ENCODE measurements around the gene REXO5. TPM values are rescaled to one million over a fixed set of nuclear protein-coding genes. Genes with fewer than 3 reads are reported as not detected.
A peak's percentile ranks its signal among the peaks of the same experiment; 100 is the strongest.

Gene REXO5
- polyA plus RNA-seq, 3 donors, result 5.2 to 6.6 (median 5.3) TPM

DNA sequence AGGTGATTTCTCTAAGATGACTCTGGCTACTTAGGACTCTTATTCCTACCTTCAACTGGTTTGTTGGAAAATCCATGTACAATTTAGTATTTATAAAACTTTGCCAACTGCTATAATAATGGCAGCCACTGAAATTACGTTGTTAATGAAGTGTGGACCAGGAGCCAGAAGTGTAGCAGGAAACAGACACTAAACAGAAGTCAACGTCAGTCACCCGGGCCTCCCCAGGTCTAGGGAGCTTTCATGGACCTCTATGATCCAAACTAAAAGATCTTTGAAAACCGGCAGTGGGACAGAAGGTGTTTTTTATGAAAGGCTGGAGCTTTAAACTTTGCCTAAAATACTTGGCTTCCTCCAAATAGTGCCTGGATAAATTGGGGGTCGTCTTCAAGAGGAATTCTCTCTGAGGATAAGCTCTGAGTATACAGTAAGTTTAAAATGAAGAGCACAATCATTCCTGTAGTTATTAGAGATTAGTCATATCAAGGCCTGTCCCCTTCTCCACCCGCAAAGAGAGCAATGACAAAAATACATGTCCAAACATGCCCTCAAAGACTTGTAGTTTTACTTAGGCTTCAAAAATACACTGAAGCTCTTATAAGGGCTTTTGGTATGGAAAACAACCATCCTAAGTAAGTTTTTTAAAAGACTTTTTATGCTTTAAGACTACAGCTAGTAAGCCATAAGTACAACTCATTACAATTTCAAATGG, 59.2 kb downstream of the REXO5 start:
- DNase-seq (ENCODE audit: extremely low read depth in 1 of 11, low read depth in 9 of 11, low spot score in 4 of 11), result no peak

DNA sequence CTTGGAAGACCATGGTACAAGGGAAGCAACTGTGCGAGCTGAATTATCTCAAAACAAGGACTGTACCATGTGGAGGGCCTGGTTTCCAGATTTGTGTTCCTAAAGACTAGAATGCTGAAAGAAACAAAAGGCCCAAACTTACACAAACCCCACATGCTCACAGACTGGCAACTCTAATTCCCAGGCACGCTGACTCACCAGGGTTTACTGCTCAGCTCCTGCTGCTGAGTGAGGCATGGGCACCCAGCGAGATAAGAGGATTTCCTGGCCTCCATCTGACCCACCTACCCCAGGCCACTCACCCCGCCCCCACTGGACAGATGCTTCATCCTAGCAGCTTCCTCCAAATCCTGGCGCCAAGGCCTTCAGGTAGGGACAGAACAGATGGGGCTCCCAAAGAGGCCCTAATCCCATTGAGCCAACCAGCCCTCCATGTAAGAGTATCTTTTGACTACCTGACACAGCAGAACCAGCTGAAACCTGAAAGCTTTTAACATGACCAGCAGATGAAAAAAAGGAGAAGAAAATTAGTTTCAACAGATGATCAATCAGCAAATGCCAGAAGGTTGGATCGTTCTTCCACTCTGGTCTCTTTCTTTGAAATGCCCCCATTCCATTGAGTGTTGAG, 59.9 kb downstream of the REXO5 start:
- DNase-seq (ENCODE audit: extremely low read depth in 1 of 11, low read depth in 9 of 11, low spot score in 4 of 11), result no peak

DNA sequence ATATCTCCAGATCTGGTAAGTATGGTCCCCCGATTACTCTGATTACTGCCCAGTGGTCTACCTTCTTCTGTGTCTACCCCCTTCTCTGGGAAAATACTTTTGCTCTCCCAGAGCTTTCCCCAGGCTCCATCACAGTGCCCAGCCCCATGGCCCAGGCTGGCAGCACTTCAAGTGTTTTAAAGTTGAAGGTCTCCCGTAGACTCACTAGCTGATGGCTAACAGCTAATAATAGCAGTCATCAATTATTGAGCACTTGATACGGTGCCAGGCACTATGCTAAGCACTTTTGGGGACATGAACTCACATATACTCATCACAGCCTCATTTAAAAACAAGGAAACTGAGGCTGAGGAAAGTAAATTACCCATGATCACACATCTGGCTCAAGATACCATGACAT, 60.5 kb downstream of the REXO5 start:
- no peak for DNase-seq (ENCODE audit: extremely low read depth in 1 of 11, low read depth in 9 of 11, low spot score in 4 of 11)

DNA sequence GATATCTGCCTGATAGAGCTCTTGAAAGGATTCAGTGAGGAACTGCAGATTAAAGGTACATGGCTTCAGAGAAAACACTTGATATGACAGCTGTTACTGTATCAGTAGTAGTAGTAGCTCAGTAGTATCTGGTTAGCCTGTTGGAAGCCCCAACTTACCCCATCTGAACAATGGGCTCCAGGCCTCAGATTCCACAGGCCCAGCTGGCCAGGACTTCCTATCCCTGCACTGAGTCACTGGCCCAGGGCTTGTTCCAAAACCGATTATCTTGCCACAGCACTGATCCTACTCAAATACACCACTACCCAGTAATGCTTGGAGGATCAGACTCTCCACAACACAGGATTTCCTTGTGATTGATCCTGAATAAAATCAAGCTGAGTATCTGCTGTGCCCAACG, 61.3 kb downstream of the REXO5 start:
- no peak for DNase-seq (ENCODE audit: extremely low read depth in 1 of 11, low read depth in 9 of 11, low spot score in 4 of 11)

DNA sequence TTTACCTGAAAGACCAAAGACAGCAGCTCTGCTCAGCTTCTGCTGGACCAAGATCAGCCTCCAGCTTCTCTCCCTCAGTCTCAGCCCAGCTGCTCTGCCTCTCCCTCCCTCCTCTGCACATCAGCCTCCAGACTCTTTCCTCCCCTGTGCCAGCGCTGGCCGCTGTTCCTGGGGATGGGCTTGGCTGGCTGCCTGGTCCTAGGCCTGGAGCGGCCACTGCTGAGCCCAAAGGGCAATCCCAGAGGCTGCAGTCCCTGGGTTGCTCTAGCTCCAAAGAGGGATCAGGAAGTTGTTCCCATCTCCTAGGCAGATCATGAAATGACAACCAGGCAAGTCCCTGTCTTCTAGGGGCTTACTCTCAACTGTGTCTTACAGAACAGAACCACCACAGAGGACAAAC, 62.6 kb downstream of the REXO5 start:
- no peak for DNase-seq (ENCODE audit: extremely low read depth in 1 of 11, low read depth in 9 of 11, low spot score in 4 of 11)

DNA sequence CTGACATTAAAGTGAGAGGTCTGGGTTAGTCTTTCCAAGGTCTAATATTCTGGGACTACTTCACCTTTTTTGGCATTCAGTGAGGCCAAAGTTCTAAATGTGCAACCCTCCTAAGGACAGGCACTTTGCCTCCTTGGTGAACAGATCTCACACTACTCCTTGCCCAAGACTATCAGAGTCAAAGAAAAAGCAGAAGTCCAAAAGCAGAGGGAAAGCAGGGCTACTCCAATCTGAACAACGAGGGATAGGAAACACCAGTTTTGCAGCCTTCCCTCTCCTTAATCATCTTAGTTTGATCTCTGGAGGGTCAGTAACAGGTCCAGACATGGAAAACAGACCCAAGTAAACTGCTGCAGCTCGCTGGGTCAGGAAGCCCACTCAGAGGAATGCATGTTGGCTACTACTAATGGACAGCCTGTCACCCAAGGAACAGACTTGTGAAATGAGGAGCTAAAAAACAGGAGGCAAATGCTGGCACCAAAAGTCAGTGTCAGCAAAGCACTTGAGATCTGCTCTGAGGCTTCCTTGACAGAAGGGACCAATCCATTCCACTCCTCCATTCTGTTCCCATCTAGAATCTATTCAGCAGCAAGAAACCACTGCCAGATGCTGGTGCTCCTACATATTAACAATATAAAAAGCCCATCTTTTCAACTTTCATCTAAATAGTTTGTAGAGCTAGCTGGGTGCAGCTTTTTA, 63.9 kb downstream of the REXO5 start:
- DNase-seq (ENCODE audit: extremely low read depth in 1 of 11, low read depth in 9 of 11, low spot score in 4 of 11), result no peak

DNA sequence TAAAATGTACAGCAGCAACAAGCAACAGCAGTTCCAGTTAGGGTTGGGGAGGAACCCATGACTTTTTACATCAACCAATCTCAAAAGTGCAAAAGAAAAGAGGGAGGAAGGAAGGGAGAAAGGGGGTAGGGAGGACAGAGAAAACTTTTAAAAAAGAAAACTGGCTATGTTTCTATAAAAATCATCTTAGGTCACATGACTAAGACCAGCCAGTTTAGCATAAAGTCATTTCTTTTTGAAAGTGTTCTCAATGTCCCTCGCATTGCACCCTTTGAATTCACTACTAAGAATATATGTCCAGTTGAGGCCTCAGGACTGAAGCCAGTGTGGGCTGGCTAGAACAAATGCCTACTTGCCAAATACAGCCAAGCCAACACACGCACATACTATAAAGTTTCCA, 64.9 kb downstream of the REXO5 start:
- DNase-seq (ENCODE audit: extremely low read depth in 1 of 11, low read depth in 9 of 11, low spot score in 4 of 11), result no peak

DNA sequence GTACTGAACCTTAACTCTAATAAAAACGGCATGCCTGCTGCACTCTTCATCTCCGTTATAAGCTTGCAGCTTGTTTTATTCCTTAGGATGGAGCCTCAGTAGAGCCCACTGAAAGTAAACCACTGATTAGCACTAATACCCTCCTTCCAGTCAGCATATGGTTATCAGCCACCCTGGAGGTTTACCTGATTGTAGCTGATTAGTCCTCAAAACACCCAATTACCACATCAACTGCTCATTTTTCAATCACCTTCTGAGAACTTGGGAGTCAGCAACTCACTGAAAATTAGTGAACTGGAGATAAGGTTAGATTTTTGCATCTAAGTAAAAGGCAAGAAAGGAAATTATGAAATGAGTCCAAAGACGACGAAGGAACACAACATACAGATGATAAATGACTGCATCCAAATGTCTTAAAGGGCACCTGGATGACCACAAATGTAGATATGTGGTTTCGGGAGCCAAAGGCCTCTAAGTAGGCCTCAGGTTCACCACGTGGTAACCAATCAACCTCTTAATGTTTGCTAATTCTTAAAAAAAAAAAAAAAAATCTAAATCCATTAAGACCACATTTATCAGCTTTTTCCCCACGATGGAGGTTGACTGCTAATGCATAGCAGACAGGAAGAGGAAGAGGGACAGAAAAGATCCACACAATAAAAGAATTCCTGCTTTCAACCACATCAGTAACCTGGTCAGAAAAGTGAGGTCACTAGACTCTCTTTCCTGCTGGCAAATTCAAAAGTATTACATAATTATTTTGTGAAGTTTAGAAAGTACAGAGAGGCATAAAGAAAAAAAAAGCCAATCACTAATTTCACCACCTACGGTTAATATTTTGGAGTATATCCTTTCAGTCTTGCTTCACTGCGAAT, 65.9 kb downstream of the REXO5 start:
- no peak for DNase-seq (ENCODE audit: extremely low read depth in 1 of 11, low read depth in 9 of 11, low spot score in 4 of 11)

DNA sequence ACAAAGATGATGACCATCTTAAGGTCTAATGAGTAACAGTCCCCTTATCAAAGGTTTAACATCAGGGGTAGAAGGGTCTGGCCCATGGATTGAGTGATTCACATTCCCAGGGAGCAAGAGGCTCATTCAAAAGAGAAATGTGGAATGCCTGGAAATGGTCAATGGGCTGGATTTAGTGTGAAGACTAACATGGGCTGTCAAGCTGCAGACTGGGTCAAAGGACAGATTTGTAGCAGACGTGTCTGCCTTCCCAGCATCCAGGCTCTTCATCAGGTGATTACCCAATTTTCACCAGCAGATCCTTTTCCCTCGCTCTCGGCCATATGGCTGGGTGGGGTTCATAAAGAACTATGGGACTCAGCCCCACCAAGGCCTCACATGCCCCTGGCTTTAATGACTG, 67.0 kb downstream of the REXO5 start:
- DNase-seq (ENCODE audit: extremely low read depth in 1 of 11, low read depth in 9 of 11, low spot score in 4 of 11), result no peak

DNA sequence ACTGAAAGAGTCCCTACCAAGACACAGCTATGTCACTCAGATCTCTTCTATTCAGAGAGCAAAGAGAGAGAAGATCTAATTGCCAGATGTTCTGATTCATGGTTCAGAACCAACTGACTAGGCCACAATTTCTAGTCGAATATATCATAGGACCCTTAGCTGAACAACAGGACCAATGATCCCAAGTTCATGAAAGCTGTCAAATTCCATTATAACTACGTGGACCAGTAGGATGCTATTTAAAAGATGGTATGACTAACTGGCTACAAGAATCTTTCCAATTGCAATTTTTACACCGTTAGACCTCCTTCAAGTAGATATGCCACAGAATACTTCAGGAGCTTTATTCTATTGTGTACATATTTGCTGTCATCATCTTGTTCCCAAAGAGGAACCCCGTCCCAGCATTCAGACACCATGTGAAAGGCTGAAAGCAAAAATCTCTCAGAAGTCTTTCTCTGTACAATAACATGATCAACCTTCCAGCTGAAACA, 67.8 kb downstream of the REXO5 start:
- no peak for DNase-seq (ENCODE audit: extremely low read depth in 1 of 11, low read depth in 9 of 11, low spot score in 4 of 11)

DNA sequence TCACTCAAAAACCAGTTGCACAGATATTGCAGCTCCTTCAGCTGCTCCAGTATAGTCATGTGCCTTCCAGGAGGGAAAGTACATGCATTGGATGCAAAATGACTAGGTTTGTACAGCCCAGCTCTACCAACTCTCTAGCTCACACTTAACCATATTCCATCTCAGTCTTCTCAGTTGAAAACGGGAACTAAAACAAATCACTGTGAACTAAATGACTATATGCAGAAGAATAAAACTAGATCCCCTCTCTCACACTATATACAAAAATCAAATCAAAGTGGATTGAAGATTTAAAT, 69.0 kb downstream of the REXO5 start:
- DNase-seq (ENCODE audit: extremely low read depth in 1 of 11, low read depth in 9 of 11, low spot score in 4 of 11), result no peak

DNA sequence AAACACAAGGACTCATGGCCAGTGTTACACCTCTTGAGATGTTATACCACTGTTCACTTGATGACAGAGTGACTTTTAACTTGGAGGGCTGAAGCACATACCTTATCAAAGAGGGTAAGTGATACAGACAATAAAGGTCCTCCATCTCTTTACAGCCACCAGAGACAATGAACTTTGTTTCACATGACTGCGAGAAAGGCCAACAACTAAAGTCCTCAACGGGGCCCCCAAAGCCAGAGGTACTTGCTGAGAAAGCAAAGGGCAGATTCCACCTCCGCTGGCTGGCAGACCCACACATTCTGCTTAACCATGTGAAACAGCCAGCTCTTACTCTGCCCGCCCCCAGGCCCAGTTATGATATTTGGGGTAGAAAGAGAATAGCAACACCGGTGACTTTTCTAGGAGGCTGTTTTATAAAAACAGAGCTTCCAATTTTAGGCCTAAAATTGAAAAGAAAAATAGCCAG, 72.4 kb downstream of the REXO5 start:
- DNase-seq (ENCODE audit: extremely low read depth in 1 of 11, low read depth in 9 of 11, low spot score in 4 of 11), result peak in 2 of 11 donors; percentile 13 to 30

DNA sequence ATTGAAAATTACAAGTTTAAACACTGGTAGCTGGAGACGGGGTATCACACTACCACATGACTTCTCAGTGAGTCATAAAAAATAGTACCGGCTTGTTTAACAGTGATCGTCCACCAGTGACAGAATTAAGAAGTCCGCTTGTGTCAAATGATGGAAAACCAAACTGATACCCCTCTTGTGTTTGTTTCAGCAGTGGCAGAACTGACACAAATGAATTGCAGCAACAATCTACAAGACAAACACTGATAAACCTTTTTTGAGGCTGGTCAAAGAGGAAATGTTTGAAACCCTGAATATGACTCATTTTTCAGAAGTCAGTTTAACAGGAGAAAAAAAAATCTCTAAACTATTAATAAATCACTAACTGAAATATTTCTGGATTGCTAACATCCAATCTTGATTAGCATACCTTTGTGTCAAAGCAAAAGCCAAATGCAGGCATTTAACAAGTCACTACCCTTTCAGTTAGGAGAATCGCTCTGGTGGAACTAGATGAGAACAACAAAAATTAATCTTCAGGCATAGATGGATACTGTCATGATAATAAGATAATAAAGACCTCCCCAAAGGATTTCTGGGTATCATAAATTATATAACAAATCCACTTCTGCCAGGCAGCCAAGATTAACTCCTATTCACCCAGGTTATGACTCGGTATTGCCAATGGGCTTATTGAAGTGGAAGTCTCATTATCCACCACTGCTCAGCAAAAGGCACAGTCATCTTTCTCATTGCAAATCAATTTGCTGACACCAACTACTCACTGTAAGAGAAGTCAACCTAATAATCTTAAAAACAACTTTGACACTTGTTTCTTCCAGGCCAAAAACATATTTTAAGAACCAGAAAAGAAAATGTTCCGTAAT, 73.1 kb downstream of the REXO5 start:
- no peak for DNase-seq (ENCODE audit: extremely low read depth in 1 of 11, low read depth in 9 of 11, low spot score in 4 of 11)

DNA sequence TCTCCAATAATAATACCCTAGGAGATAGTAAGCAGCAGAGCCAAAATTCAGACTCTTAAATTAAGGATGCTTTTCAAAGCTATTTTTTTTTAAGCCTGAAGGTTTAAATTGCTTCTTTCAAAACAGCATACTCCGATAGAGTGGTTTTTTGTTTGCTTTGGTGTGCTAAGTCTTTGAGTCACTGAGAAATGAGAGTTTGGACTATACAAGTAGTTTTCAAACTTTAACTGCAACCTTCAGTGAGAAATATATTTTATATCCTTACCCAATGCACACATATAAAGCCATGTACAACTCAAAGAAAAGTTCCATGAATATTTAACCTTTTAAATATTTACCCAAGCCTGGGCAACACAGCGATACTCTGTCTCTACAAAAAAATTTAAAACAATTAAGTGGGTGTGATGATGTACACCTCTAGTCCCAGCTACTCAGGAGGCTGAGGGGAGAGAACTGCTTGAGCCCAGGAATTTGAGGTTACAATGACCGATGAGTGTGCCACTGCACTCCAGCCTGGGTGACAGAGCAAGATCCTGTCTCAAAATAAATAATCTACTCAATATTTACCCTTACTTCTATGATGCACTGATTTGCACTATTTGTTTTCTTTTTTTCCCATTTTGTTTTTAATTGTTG, 74.7 kb downstream of the REXO5 start:
- no peak for DNase-seq (ENCODE audit: extremely low read depth in 1 of 11, low read depth in 9 of 11, low spot score in 4 of 11)

DNA sequence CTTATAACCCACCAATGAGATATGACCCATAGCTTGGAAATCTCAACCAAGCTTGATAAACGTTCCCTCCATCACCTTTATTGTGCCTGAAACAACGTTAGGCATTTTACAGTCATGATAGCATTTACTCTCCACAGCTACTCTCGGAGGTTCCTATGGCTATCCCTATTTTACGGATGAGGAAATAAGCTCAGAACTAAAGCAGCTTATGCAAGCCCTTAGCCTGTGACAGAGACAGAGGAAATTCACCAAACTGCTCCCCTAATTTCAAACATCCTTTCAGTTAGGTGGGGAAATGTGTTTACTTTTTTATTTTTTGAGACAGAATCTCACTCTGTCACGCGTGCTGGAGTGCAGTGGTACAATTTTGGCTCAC, 75.2 kb downstream of the REXO5 start:
- DNase-seq (ENCODE audit: extremely low read depth in 1 of 11, low read depth in 9 of 11, low spot score in 4 of 11), result no peak

DNA sequence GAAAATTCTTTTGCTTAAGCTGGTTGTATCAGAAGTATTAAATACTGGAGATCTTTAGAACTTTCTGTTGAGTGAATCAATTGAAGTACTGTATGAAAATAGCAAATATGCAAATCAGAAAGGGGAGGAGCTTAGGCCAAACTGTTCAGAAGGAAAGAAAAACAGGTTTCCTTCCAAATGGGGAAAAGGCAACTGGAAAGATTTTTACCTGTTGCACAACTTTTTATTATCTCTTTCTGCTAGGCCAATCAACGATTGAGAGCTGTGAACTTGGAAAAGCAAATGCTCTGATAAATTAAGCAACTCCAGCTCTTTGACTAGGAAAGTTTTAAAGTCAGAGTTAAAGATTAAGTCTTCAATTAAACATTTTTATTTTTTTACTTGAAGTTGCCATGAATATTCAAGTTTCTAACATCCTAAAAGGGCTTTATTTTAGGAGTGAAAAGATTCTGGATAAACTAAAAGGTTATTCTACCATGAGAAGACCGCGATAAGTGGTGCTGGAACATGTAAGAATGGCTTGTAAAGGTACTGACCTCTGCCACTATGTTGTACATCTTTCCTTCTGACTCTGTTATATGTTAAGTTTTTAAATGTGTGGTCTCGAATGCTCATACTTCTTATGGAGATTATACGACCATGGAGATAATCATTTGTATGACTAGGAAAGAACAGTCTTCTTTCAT, 77.4 kb downstream of the REXO5 start:
- DNase-seq (ENCODE audit: extremely low read depth in 1 of 11, low read depth in 9 of 11, low spot score in 4 of 11), result no peak

DNA sequence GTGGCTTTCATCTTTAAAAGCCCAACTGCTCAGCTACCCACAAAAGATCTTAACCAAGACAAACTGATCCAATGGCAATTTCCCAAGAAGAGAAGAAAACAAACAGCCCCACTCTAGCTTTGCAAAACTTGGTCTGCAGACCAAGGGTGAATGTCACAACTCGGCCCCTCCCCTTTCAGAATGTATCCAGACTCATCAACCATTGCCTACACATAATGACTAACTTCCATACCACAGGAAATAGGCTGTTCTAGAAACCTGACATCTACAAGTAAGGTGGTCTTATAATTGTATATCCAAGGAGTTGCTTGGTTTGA, 77.9 kb downstream of the REXO5 start:
- no peak for DNase-seq (ENCODE audit: extremely low read depth in 1 of 11, low read depth in 9 of 11, low spot score in 4 of 11)

DNA sequence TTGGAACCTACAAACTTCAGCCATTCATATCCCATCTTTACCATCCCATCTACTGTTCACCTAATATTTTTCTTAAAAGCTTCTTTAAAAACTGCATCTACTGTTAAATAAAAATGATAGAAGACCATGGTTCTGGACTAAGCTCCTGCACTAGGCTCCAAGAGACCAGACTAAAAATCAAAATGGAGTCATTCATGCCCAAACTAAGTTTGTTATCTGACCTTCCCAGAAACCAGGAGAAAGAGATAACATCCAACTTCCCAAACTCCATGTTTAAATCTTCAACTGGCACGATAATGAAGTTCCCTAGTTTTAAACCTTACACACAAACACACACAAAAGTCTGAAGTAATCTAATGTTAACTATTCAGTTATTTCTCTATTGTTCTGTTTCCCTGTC, 80.0 kb downstream of the REXO5 start:
- DNase-seq (ENCODE audit: extremely low read depth in 1 of 11, low read depth in 9 of 11, low spot score in 4 of 11), result no peak
